GM23338 (cell line): ENCODE results near the gene BRME1.

Experiments used
- EZH2 ChIP-seq: fragments of 200-600 bp; sonication (generic); IDR thresholded peaks from one replicate; pipeline ENCODE4 v1.8.0; 2017; ENCODE audit warnings: antibody characterized with exemption, mild to moderate bottlenecking, low read depth; ENCODE audit not compliant: unreplicated experiment
- POLR2AphosphoS5 ChIP-seq: IDR thresholded peaks from 2 replicates; pipeline ENCODE4 v1.6.1; 2016; ENCODE audit warnings: antibody characterized with exemption, low read depth
- TF ChIP-seq, protein P1 (sequence below), 2 experiments: fragments of 200-600 bp in 1 of 2; sonication (generic) in 1 of 2; conservative IDR thresholded peaks; 2 replicates each; pipeline versions ENCODE4 v1.5.1 to v1.6.1; 2016 to 2017; ENCODE audit warnings: antibody characterized with exemption in 2 of 2, low read depth in 2 of 2, mild to moderate bottlenecking in 2 of 2, moderate library complexity in 1 of 2
- TF ChIP-seq, protein P2 (sequence below): IDR thresholded peaks from one replicate; pipeline ENCODE4 v1.6.1; 2018; ENCODE audit warnings: antibody characterized with exemption; ENCODE audit not compliant: unreplicated experiment

DNA sequence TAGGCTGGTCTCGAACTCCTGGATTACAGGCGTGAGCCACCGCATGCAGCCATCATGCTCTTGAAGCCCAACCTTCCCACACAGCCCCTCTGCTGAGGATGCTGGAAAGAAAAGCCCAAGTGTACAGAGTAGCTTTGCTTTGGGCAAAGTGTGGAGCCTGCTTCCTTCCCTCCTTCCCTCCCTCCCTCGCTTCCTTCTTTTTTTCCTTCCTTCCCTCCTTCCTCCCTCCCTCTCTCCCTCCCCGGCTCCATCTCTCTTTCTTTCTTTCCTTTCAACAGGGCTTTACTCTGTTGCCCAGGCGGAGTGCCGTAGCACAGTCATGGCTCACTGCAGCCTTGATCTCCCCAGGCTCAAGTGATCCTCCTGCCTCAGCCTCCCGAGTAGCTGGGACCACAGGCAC, 2.8 kb upstream of the BRME1 start:
- no peak for TF ChIP-seq EZH2
- TF ChIP-seq, protein P1, sequence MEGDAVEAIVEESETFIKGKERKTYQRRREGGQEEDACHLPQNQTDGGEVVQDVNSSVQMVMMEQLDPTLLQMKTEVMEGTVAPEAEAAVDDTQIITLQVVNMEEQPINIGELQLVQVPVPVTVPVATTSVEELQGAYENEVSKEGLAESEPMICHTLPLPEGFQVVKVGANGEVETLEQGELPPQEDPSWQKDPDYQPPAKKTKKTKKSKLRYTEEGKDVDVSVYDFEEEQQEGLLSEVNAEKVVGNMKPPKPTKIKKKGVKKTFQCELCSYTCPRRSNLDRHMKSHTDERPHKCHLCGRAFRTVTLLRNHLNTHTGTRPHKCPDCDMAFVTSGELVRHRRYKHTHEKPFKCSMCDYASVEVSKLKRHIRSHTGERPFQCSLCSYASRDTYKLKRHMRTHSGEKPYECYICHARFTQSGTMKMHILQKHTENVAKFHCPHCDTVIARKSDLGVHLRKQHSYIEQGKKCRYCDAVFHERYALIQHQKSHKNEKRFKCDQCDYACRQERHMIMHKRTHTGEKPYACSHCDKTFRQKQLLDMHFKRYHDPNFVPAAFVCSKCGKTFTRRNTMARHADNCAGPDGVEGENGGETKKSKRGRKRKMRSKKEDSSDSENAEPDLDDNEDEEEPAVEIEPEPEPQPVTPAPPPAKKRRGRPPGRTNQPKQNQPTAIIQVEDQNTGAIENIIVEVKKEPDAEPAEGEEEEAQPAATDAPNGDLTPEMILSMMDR (conservative IDR thresholded peaks at IDR 0.05; ENCODE audit: low read depth in 2 of 2), result no peak
- no peak for TF ChIP-seq POLR2AphosphoS5
- TF ChIP-seq, protein P2, sequence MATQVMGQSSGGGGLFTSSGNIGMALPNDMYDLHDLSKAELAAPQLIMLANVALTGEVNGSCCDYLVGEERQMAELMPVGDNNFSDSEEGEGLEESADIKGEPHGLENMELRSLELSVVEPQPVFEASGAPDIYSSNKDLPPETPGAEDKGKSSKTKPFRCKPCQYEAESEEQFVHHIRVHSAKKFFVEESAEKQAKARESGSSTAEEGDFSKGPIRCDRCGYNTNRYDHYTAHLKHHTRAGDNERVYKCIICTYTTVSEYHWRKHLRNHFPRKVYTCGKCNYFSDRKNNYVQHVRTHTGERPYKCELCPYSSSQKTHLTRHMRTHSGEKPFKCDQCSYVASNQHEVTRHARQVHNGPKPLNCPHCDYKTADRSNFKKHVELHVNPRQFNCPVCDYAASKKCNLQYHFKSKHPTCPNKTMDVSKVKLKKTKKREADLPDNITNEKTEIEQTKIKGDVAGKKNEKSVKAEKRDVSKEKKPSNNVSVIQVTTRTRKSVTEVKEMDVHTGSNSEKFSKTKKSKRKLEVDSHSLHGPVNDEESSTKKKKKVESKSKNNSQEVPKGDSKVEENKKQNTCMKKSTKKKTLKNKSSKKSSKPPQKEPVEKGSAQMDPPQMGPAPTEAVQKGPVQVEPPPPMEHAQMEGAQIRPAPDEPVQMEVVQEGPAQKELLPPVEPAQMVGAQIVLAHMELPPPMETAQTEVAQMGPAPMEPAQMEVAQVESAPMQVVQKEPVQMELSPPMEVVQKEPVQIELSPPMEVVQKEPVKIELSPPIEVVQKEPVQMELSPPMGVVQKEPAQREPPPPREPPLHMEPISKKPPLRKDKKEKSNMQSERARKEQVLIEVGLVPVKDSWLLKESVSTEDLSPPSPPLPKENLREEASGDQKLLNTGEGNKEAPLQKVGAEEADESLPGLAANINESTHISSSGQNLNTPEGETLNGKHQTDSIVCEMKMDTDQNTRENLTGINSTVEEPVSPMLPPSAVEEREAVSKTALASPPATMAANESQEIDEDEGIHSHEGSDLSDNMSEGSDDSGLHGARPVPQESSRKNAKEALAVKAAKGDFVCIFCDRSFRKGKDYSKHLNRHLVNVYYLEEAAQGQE, result no peak
